ENCODE results near the gene CIART.

Gene CIART

GRCh38 chr1:150259758-150260669, 22.3 kb upstream of the CIART start:
- no peak for DNase-seq (ENCODE audit: extremely low read depth in 1 of 2, low read depth in 1 of 2)

GRCh38 chr1:150261367-150261766, 21.0 kb upstream of the CIART start:
- no peak for DNase-seq (ENCODE audit: extremely low read depth in 1 of 2, low read depth in 1 of 2)

DNA sequence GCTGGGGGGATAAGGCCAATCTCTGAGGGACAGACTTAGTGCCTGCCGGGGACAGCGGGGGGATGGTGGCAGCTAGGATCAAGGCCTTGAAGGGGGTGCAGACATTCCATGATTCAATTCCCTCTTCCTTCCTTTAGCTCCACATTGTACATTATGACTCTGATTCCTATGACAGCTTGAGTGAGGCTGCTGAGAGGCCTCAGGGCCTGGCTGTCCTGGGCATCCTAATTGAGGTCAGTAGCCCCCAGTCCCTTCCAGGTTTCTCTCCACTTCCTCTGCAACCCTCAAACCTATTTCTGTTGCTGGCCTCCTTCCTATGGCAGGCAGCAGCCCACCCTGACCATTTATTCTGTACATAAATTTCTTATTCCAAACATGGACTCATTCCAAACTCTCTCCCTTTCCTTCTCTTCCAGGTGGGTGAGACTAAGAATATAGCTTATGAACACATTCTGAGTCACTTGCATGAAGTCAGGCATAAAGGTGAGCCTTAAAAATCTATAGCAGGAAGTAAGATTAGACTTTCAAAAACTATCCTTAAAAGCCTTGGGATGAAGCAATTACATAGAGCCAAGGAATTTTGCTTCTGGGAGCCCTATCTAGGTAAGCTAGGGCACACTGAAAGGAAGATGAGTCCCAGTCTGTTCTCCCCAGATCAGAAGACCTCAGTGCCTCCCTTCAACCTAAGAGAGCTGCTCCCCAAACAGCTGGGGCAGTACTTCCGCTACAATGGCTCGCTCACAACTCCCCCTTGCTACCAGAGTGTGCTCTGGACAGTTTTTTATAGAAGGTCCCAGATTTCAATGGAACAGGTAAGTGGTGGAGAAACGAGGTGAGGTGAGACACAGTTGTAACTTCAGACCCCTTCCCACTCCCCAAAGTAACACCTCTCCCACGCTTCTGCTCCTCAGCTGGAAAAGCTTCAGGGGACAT, 19.7 kb upstream of the CIART start:
- DNase-seq (ENCODE audit: extremely low read depth in 1 of 2, low read depth in 1 of 2), result no peak

GRCh38 chr1:150263549-150263948, 18.8 kb upstream of the CIART start:
- no peak for DNase-seq (ENCODE audit: extremely low read depth in 1 of 2, low read depth in 1 of 2)

DNA sequence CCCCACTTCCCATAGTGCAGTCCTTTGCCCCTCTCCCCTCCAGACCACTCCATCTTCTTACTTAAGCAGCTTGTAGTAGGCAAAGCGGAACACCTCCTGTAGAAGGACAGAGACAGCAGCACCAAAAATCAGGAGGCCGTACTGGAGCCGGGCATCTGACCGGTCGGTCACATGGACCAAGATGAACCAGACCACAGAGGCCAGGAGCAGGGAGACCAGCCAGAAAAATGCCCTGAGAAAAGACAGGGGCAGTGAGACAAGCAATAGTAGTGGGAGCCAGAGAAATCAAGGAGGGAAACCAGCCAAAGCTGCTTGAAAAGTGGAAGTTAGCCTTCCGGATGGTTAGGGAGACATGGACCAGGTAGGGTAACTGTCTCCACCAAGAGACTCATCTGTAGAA, 14.5 kb upstream of the CIART start:
- DNase-seq (ENCODE audit: extremely low read depth in 1 of 2, low read depth in 1 of 2), result no peak

DNA sequence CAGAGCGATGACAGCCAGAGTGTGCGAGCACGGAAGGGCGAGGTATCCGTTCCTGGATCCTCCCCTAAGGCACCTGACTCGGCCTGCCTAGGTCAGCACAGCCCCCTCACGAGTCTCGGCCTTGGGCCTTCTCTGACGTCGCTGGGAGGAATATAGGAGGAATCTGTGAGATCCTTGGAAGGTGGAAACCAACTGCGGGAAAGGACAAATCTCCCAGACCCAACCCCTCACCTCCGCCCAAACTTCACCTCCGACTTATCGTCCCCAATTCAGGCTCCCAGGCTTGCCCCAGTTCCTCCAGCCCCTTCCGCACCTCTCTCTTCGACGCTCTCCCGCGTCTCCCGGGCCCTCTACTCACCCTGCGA, 14.0 kb upstream of the CIART start:
- peak in 1 of 2 donors; percentile 16 for DNase-seq (ENCODE audit: extremely low read depth in 1 of 2, low read depth in 1 of 2)

- peak; percentile 83 to 86 for DNase-seq (ENCODE audit: extremely low read depth in 1 of 2, low read depth in 1 of 2)
Observed at GRCh38 chr1:150268705-150269403, 13.5 kb upstream of the CIART start, which contains the start of gene APH1A. Gene APH1A (minus strand): TSS chr1:150269016. CDS start chr1:150268810, 206 bp downstream.

GRCh38 chr1:150269451-150269850, 12.9 kb upstream of the CIART start:
- no peak for DNase-seq (ENCODE audit: extremely low read depth in 1 of 2, low read depth in 1 of 2)

- DNase-seq (ENCODE audit: extremely low read depth in 1 of 2, low read depth in 1 of 2), result no peak
Observed at GRCh38 chr1:150271291-150271959, 10.9 kb upstream of the CIART start.

- no peak for DNase-seq (ENCODE audit: extremely low read depth in 1 of 2, low read depth in 1 of 2)
Observed at GRCh38 chr1:150273311-150273710, 9.0 kb upstream of the CIART start.

DNA sequence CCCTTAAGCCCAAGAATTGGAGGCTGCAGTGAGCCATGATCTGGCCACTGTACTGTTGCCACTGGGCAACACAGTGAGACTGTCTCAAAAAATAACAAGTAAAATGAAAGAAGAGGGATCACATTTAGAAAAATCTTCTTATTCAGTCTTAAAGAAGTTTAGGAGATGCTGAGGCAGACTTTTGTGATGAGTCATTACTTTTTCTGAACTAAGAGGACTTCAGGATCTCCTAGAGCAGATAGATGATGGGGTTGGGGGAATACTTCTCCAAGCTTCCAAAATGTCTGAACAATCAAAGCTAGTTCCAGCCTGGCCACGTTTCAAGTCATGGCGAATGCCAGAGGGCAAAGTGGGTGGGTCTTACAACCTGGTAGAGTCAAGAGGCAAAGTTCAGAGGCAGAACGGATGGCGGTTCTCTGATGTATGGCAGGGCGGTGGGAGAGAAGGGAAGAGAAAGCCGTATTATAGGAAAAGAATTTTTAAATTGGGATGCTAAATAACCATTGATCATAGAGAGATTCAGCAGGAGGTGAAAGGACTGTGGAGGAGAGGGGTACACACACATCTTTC, 2.1 kb upstream of the CIART start:
- DNase-seq (ENCODE audit: extremely low read depth in 1 of 2, low read depth in 1 of 2), result no peak

DNA sequence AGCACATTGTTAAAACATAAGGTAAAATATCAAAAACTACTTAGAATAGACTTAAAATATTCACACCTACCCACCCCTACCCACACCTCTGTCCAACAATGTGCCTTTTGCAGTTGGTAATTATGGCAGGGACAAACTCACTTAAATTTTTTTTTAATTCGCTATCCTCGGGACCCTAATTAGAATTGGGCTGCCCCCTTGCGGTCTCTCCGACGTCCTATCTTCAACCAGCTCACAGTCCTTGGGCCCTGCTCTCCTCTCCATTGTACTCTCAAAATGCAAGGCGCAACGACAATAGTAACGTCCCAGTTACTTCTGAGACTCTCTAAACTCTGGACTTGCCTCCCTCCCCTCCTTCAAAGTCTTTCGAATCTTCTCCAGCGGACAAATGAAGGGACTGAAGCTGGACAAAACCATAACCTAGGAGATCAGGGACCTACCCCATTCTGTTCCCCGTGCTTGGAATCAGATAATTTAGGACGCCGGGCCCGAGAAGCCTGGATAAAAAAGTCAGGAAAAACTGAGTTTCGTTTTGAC, 1.1 kb upstream of the CIART start:
- peak in 1 of 2 donors; percentile 29 for DNase-seq (ENCODE audit: extremely low read depth in 1 of 2, low read depth in 1 of 2)

DNA sequence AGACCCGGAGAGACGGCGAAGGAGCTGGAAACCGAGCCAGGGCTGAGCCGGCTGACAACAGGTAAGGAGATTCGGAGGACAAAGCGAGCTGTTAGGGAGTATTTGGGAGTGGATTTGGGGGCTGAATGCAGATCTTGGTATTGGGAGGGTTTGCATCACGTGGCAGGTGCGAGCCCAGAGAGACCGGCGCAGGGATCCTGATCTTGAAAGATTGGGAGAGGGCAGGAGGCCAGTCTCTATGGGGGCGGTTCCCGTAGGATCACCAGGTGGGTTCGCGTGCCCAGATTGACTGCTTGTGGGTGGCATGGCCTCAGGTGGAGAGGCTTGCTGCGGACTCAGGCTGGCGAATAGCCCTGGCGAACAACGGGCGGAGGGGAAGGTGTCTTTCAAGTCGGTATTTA, 204 bp downstream of the CIART start:
- no peak for DNase-seq (ENCODE audit: extremely low read depth in 1 of 2, low read depth in 1 of 2)

GRCh38 chr1:150283260-150283659, 906 bp downstream of the CIART start:
- DNase-seq (ENCODE audit: extremely low read depth in 1 of 2, low read depth in 1 of 2), result no peak

DNA sequence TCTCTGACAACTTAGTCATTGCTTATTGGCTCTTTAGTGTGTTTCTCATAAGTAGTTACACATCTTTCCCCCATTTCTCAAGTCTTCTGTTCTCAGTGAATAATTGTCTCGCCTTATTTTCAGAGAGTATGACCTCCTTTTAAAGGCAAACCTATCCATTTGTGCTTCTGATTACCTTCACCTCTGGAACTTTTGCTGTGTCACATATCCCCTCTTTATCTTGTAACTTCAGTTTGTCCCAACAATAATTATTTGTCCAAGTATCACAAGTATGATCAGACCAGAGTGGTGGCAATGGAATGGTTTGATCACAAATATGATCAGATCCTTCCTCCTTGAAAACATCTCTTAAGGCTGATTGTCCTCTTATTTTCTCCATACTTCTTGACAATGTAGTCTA, 6.0 kb downstream of the CIART start:
- no peak for DNase-seq (ENCODE audit: extremely low read depth in 1 of 2, low read depth in 1 of 2)

DNA sequence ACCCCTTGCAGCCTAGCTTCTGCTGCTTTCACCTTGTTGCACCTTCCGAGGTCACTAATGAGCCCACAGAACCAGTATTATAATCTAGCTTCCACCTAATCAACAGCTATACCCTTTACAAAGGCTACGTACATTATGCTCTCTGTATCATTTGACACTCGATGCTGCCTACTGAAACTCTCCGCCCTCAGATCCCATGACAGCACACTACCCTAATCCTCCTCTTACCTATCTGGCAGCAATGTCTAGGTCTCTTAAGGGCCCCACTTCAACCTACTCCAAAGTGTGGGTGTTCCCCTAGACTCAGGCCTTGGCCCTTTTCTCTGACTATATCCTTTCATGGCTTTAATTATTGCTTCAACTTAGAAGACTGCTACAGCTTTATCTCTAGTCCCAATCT, 6.5 kb downstream of the CIART start:
- DNase-seq (ENCODE audit: extremely low read depth in 1 of 2, low read depth in 1 of 2), result no peak

- peak; percentile 65 for DNase-seq (ENCODE audit: extremely low read depth in 1 of 2, low read depth in 1 of 2)
Observed at GRCh38 chr1:150293433-150294253, 11.3 kb downstream of the CIART start, which contains the start of gene MRPS21. Gene MRPS21 (plus strand): TSS chr1:150293861. CDS start chr1:150294367, 506 bp downstream.

DNA sequence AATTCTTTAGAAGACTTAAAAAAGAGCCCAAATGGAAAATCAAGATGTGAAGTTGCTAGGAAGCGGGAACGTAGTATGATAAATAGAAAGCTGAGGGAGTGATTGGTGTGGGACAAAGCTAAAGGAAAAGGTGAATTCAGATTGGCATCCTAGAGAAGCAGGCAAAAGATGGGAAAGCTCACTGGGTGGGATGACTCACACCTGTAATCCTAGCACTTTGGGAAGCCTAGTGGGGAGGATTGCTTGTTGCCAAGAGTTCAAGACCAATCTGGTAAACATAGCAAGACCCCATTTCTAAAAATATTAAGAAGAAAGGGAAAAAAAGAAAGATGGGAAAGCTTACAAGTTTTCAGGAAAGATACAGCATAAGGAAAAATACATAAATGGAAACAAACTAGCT, 13.1 kb downstream of the CIART start:
- no peak for DNase-seq (ENCODE audit: extremely low read depth in 1 of 2, low read depth in 1 of 2)

DNA sequence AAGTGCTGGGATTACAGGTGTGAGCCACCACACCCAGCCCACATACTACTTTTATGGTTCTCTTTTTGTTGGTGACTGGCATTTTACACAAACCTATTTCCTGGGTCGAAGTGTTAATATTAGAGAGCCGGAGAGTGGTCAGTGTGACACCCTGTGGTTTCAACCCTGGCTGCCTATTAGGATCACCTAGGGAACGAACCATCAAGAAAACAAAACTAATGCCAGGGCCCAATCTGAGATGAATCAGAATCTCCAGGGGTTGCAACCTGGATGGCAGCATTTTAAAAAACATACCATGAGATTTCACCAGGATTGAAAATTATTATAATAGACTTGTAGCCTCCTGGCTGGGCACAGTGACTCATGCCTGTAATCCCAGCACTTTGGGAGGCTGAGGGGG, 17.4 kb downstream of the CIART start:
- DNase-seq (ENCODE audit: extremely low read depth in 1 of 2, low read depth in 1 of 2), result no peak
